SU-DHL-6 (cell line): ENCODE results near the gene SEC61A2.

Experiments
- EZH2phosphoT487 ChIP-seq: fragments of 200-600 bp; sonication (generic), shearing (Covaris generic); conservative IDR thresholded peaks from 2 replicates; pipeline ENCODE4 v1.6.1; 2018; ENCODE audit warnings: mild to moderate bottlenecking, antibody characterized with exemption, low read length, moderate library complexity, mixed read lengths
- TF ChIP-seq, protein P1 (sequence below): fragments of 200-600 bp; sonication (generic); IDR thresholded peaks from one replicate; pipeline ENCODE4 v1.5.1; 2017; ENCODE audit warnings: antibody characterized with exemption, mild to moderate bottlenecking, low read length, moderate library complexity; ENCODE audit not compliant: insufficient read depth, poor library complexity, severe bottlenecking

GRCh38 chr10:12189426-12189825 is 59.9 kb downstream of the SEC61A2 start:
- TF ChIP-seq, protein P1, sequence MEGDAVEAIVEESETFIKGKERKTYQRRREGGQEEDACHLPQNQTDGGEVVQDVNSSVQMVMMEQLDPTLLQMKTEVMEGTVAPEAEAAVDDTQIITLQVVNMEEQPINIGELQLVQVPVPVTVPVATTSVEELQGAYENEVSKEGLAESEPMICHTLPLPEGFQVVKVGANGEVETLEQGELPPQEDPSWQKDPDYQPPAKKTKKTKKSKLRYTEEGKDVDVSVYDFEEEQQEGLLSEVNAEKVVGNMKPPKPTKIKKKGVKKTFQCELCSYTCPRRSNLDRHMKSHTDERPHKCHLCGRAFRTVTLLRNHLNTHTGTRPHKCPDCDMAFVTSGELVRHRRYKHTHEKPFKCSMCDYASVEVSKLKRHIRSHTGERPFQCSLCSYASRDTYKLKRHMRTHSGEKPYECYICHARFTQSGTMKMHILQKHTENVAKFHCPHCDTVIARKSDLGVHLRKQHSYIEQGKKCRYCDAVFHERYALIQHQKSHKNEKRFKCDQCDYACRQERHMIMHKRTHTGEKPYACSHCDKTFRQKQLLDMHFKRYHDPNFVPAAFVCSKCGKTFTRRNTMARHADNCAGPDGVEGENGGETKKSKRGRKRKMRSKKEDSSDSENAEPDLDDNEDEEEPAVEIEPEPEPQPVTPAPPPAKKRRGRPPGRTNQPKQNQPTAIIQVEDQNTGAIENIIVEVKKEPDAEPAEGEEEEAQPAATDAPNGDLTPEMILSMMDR: no peak
- no peak for TF ChIP-seq EZH2phosphoT487
